Mammary epithelial cell (primary cell): ENCODE data around the gene GALNT12.

Source experiments
- CTCF ChIP-seq, 2 donors: IDR thresholded peaks in 1 of 2; conservative IDR thresholded peaks in 1 of 2; 2 replicates each; pipeline ENCODE4 v1.5.1; 2011 to 2012; ENCODE audit warnings: inconsistent platforms in 2 of 2, low read length in 2 of 2, mild to moderate bottlenecking in 2 of 2, control low read depth in 1 of 2, low read depth in 1 of 2; ENCODE audit not compliant: insufficient read depth in 1 of 2; ENCODE audit errors: extremely low read depth in 1 of 2
- EZH2 ChIP-seq: IDR thresholded peaks from 2 replicates; pipeline ENCODE4 v1.6.1; 2012; ENCODE audit warnings: low read length, inconsistent platforms, borderline replicate concordance

DNA sequence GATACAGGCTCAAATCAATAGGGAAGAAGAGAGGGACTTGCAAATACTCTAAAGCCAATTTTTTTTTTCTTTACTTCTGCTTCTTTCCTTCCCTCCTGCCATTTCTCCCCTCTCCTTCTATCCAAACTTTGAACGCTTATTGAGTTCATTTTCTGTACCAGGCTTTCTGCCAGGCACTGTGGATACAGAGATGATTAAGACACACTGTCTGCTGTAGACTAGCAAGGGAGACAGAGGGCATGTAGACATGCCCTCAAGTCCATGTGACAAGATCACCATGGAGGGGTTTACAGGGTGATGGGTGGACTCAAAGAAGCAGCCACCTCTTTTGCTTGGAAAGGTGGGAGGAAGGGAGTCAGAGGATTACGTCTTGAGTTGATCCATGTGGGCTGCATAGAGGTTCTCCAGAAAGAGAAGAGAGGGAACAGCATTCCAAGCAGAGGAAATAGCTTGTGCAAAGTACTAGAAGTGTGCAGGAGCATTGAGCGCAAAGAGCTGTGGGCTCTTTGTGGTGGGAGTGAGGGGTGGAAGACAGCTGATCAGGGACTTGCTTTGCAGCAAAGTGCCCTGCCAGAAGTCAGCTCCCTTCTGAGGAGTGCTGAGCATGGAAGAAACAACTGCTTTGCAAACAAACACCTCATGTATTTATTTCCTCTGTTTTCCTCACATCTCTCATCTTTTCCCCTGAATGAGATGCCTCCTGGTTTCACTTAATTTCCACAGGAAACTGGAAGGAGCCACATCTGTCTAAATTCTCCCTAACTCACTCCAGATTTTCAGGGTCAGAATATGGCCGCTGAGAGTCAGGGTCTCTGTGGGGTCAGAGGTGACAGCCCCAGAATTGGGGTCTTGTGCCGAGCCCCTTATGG lies 71.9 kb downstream of the GALNT12 start:
- TF ChIP-seq EZH2 (no peak), CTCF (conservative IDR thresholded peaks at IDR 0.05 in 1 of 2, IDR thresholded peaks at IDR 0.05 in 1 of 2; ENCODE audit: extremely low read depth in 1 of 2, insufficient read depth in 1 of 2, low read depth in 1 of 2, low read length in 2 of 2) (no peak)
